ENCODE data around the gene PODXL2.
"Not testable (repeated sequence)": the region's sequence is repeated elsewhere in the genome, so short reads cannot be mapped to it uniquely, and the experiment has no call there.

The PODXL2 gene

DNA sequence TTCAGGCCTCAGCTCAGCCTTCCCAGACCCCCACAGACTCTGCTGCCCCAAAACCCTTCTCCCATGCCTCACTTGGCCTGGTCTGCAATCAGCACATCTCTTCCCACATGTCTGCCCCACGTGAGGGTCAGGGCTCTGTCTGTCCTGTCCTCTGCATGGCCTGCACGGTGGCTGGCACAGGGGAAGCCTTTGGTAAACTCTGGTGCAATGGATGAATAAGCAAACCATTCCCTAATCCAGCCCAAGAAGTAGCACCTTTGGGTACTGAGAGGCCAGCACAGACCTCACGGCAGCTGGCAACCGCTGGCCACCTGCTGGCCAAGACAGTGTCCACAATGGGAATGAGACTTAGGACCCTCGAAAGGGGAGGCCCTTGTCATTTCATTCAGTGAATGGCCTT, 71.4 kb downstream of the PODXL2 start:
- Histone ChIP-seq H3K18ac (ENCODE audit: low read length) (no peak overlapping the region), H3K9ac (ENCODE audit: low read length) (no peak overlapping the region), H3K27me3 (ENCODE audit: insufficient read depth, low read length) (no peaks in the 10 kb centered on the region), H3K27ac (ENCODE audit: low read depth, low read length) (no peak overlapping the region), H3K23ac (ENCODE audit: low read length) (peak overlapping the region; percentile 8), H3K79me1 (ENCODE audit: low read length) (peaks cover 2% of the 10 kb centered on the region), H3K4me1 (ENCODE audit: control insufficient read depth in 1 of 2, insufficient read depth in 2 of 2, low read length in 2 of 2) (peaks cover 2 to 9% of the 10 kb centered on the region in 2 experiments), H2BK5ac (ENCODE audit: low read depth, low read length, poor library complexity) (no peak overlapping the region), H3K4me2 (ENCODE audit: low read length) (no peak overlapping the region), H3K9me3 (ENCODE audit: insufficient read depth, low read depth, low read length) (peaks cover 3% of the 10 kb centered on the region), H4K8ac (ENCODE audit: low read depth, low read length) (no peak overlapping the region), H3K4me3 (ENCODE audit: low read depth, low read length) (no peak overlapping the region), H4K91ac (ENCODE audit: low read depth, low read length) (no peak overlapping the region), H2AFZ (ENCODE audit: insufficient read depth, low read length, poor library complexity) (no peak overlapping the region), H2AK5ac (ENCODE audit: low read length) (no peak overlapping the region), H2BK12ac (ENCODE audit: low read length) (no peak overlapping the region), H3K79me2 (ENCODE audit: control insufficient read depth, insufficient read depth, low read length, poor library complexity) (no peaks in the 10 kb centered on the region), H3K4ac (ENCODE audit: low read depth, low read length) (no peak overlapping the region), H3K14ac (ENCODE audit: low read length) (no peak overlapping the region), H3K36me3 (ENCODE audit: control insufficient read depth in 1 of 2, insufficient read depth in 2 of 2, low read length in 2 of 2) (no peaks in the 10 kb centered on the region), H2BK120ac (ENCODE audit: insufficient read depth, low read length, poor library complexity) (no peak overlapping the region), H4K12ac (ENCODE audit: low read depth, low read length) (no peak overlapping the region)
- DNase-seq = no peak
- WGBS (ENCODE audit: extremely low coverage, insufficient coverage, insufficient read length) = no CpG with 5 or more reads among the region's 5 CpGs

DNA sequence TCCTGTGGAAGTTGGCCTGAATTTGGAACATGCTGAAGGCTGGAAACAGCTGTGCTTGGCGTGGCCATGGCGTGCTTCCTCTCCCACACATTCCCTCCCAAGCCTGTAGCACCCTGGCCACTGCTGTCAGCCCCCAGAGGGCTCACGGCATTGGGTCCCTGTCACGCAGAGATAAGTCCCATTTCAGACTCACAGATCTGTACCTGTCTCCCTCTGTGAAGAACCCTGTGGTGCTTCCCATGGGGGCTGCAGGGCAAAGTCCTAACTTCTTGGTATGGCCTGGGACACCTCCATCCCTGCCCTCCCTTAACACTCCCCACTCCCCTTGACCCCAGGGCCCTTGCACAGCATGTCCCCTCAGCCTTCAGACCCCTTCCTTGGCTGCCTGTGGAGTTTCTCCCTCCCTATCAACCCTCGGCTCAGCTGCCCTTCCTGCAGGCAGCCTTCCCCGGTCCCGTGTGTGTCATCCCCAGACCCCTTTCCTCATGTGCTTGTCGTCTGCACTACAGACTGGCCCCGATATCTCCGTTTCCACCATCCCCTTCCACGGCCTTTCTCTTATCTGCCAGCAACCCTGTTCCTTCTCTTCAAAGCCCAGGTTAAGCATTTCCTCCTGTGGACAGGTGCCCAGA, 72.4 kb downstream of the PODXL2 start:
- H3K4me3 ChIP-seq (ENCODE audit: low read depth, low read length) = no peak overlapping the region
- H3K4me1 ChIP-seq (ENCODE audit: control insufficient read depth in 1 of 2, insufficient read depth in 2 of 2, low read length in 2 of 2) = peaks cover 2 to 9% of the 10 kb centered on the region in 2 experiments
- H2BK120ac ChIP-seq (ENCODE audit: insufficient read depth, low read length, poor library complexity) = no peak overlapping the region
- no peak overlapping the region for H3K4ac ChIP-seq (ENCODE audit: low read depth, low read length)
- peaks cover 2% of the 10 kb centered on the region for H3K79me1 ChIP-seq (ENCODE audit: low read length)
- H4K12ac ChIP-seq (ENCODE audit: low read depth, low read length) = no peak overlapping the region
- H2BK12ac ChIP-seq (ENCODE audit: low read length) = no peak overlapping the region
- H2AK5ac ChIP-seq (ENCODE audit: low read length) = no peak overlapping the region
- no peak overlapping the region for H4K91ac ChIP-seq (ENCODE audit: low read depth, low read length)
- H3K18ac ChIP-seq (ENCODE audit: low read length) = no peak overlapping the region
- no peak overlapping the region for H3K27ac ChIP-seq (ENCODE audit: low read depth, low read length)
- no peak overlapping the region for H2AFZ ChIP-seq (ENCODE audit: insufficient read depth, low read length, poor library complexity)
- no peak overlapping the region for H3K4me2 ChIP-seq (ENCODE audit: low read length)
- H3K9ac ChIP-seq (ENCODE audit: low read length) = no peak overlapping the region
- no CpG with 5 or more reads among the region's 11 CpGs for WGBS (ENCODE audit: extremely low coverage, insufficient coverage, insufficient read length)
- H3K79me2 ChIP-seq (ENCODE audit: control insufficient read depth, insufficient read depth, low read length, poor library complexity) = no peaks in the 10 kb centered on the region
- H3K9me3 ChIP-seq (ENCODE audit: insufficient read depth, low read depth, low read length) = peaks cover 3% of the 10 kb centered on the region
- no peak overlapping the region for H4K8ac ChIP-seq (ENCODE audit: low read depth, low read length)
- no peak overlapping the region for H3K14ac ChIP-seq (ENCODE audit: low read length)
- H3K36me3 ChIP-seq (ENCODE audit: control insufficient read depth in 1 of 2, insufficient read depth in 2 of 2, low read length in 2 of 2) = no peaks in the 10 kb centered on the region
- no peak overlapping the region for H3K23ac ChIP-seq (ENCODE audit: low read length)
- no peaks in the 10 kb centered on the region for H3K27me3 ChIP-seq (ENCODE audit: insufficient read depth, low read length)
- no peak overlapping the region for H2BK5ac ChIP-seq (ENCODE audit: low read depth, low read length, poor library complexity)
- DNase-seq = no peak

DNA sequence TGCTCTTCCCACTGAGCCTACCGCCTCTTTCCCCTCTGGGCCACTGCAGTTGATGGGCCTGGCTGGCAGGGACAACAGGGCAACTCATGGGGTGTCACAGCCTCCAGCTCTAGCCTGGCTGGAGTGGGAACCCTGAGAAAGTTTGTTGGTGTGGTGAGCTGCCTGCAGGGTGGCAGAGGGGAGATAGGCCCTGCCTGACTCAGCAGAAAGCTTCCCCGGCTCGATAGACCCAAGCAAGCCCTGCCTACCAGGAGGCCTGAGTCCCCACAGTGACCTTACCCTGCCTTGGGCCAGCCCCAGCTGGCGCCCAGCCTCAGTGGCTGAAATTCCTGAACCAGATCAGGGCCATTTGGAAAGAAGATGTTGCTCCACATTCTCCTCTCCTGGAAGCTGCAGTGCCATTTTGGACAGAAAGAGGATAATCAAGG, 73.2 kb downstream of the PODXL2 start:
- H3K79me2 ChIP-seq (ENCODE audit: control insufficient read depth, insufficient read depth, low read length, poor library complexity) = no peaks in the 10 kb centered on the region
- no peak overlapping the region for H3K4ac ChIP-seq (ENCODE audit: low read depth, low read length)
- H3K18ac ChIP-seq (ENCODE audit: low read length) = no peak overlapping the region
- no peak for DNase-seq
- H3K4me1 ChIP-seq (ENCODE audit: control insufficient read depth in 1 of 2, insufficient read depth in 2 of 2, low read length in 2 of 2) = peaks cover 0 to 2% of the 10 kb centered on the region in 2 experiments
- peak overlapping the region; percentile 1 for H3K4me3 ChIP-seq (ENCODE audit: low read depth, low read length)
- no peak overlapping the region for H3K14ac ChIP-seq (ENCODE audit: low read length)
- no peak overlapping the region for H3K4me2 ChIP-seq (ENCODE audit: low read length)
- H3K79me1 ChIP-seq (ENCODE audit: low read length) = peaks cover 2% of the 10 kb centered on the region
- H3K9ac ChIP-seq (ENCODE audit: low read length) = no peak overlapping the region
- no peak overlapping the region for H3K27ac ChIP-seq (ENCODE audit: low read depth, low read length)
- H4K91ac ChIP-seq (ENCODE audit: low read depth, low read length) = no peak overlapping the region
- no peak overlapping the region for H2BK5ac ChIP-seq (ENCODE audit: low read depth, low read length, poor library complexity)
- no peaks in the 10 kb centered on the region for H3K36me3 ChIP-seq (ENCODE audit: control insufficient read depth in 1 of 2, insufficient read depth in 2 of 2, low read length in 2 of 2)
- no peaks in the 10 kb centered on the region for H3K27me3 ChIP-seq (ENCODE audit: insufficient read depth, low read length)
- H3K23ac ChIP-seq (ENCODE audit: low read length) = no peak overlapping the region
- no peak overlapping the region for H2AK5ac ChIP-seq (ENCODE audit: low read length)
- H2BK120ac ChIP-seq (ENCODE audit: insufficient read depth, low read length, poor library complexity) = no peak overlapping the region
- no peak overlapping the region for H4K12ac ChIP-seq (ENCODE audit: low read depth, low read length)
- no CpG with 5 or more reads among the region's 4 CpGs for WGBS (ENCODE audit: extremely low coverage, insufficient coverage, insufficient read length)
- H2AFZ ChIP-seq (ENCODE audit: insufficient read depth, low read length, poor library complexity) = no peak overlapping the region
- no peak overlapping the region for H2BK12ac ChIP-seq (ENCODE audit: low read length)
- peaks cover 3% of the 10 kb centered on the region for H3K9me3 ChIP-seq (ENCODE audit: insufficient read depth, low read depth, low read length)
- no peak overlapping the region for H4K8ac ChIP-seq (ENCODE audit: low read depth, low read length)

DNA sequence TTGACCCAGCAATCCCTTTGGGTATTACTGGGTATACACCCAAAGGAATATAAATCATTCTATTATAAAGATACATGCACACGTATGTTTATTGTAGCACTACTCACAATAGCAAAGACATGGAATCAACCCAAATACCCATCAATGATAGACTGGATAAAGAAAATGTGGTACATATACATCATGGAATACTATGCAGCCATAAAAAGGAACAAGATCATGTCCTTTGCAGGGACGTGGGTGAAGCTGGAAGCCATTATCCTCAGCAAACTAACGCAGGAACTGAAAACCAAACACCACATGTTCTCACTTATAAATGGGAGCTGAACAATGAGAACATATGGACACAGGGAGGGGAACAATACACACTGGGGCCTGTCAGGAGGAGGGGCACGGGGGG, 75.9 kb downstream of the PODXL2 start:
- H2BK5ac ChIP-seq (ENCODE audit: low read depth, low read length, poor library complexity); H3K4me1 ChIP-seq (ENCODE audit: control insufficient read depth in 1 of 2, insufficient read depth in 2 of 2, low read length in 2 of 2); H4K8ac ChIP-seq (ENCODE audit: low read depth, low read length); H3K36me3 ChIP-seq (ENCODE audit: control insufficient read depth in 1 of 2, insufficient read depth in 2 of 2, low read length in 2 of 2); H3K23ac ChIP-seq (ENCODE audit: low read length); H3K18ac ChIP-seq (ENCODE audit: low read length); H3K27ac ChIP-seq (ENCODE audit: low read depth, low read length); H3K79me2 ChIP-seq (ENCODE audit: control insufficient read depth, insufficient read depth, low read length, poor library complexity); H2AK5ac ChIP-seq (ENCODE audit: low read length); H3K4ac ChIP-seq (ENCODE audit: low read depth, low read length); H3K79me1 ChIP-seq (ENCODE audit: low read length); H2BK12ac ChIP-seq (ENCODE audit: low read length); H4K91ac ChIP-seq (ENCODE audit: low read depth, low read length); H3K14ac ChIP-seq (ENCODE audit: low read length); H3K4me2 ChIP-seq (ENCODE audit: low read length); H3K9me3 ChIP-seq (ENCODE audit: insufficient read depth, low read depth, low read length); H3K4me3 ChIP-seq (ENCODE audit: low read depth, low read length); DNase-seq; H3K27me3 ChIP-seq (ENCODE audit: insufficient read depth, low read length); H4K12ac ChIP-seq (ENCODE audit: low read depth, low read length); H2AFZ ChIP-seq (ENCODE audit: insufficient read depth, low read length, poor library complexity); H3K9ac ChIP-seq (ENCODE audit: low read length); H2BK120ac ChIP-seq (ENCODE audit: insufficient read depth, low read length, poor library complexity): not testable (repeated sequence)
- WGBS (ENCODE audit: extremely low coverage, insufficient coverage, insufficient read length) = no CpG with 5 or more reads among the region's 4 CpGs

All from trophoblast cell (in vitro differentiated cells and primary cell).